Suprapubic skin (tissue), 4 donors: Measurements from ENCODE around the gene LINC01488. TPM values are rescaled to one million over a fixed set of nuclear protein-coding genes. Genes with fewer than 3 reads are reported as not detected.
A peak's percentile ranks its signal among the peaks of the same experiment; 100 is the strongest.

ENCODE experiments used
- DNase-seq, 2 donors: peaks; one replicate each; pipeline ENCODE4 v3.0.0-alpha.2; 2019; ENCODE audit warnings: low spot score in 2 of 2
- H3K27ac ChIP-seq: fragments of 200-600 bp; sonication (generic); one replicate; pipeline ENCODE4 v1.5.1; 2019
- H3K27me3 ChIP-seq: fragments of 200-600 bp; sonication (generic); one replicate; pipeline ENCODE4 v1.5.1; 2019
- H3K36me3 ChIP-seq: fragments of 200-600 bp; sonication (generic); one replicate; pipeline ENCODE4 v1.5.1; 2019
- H3K4me1 ChIP-seq: fragments of 200-600 bp; sonication (generic); one replicate; pipeline ENCODE4 v1.5.1; 2019
- H3K4me3 ChIP-seq: fragments of 200-600 bp; sonication (generic); one replicate; pipeline ENCODE4 v1.5.1; 2019; ENCODE audit warnings: mild to moderate bottlenecking
- H3K9me3 ChIP-seq: fragments of 200-600 bp; sonication (generic); one replicate; pipeline ENCODE4 v1.5.1; 2019
- CTCF ChIP-seq, 2 donors: fragments of 200-600 bp in 1 of 2; fragments of 450-650 bp in 1 of 2; sonication (generic) in 1 of 2; IDR thresholded peaks; one replicate each; pipeline ENCODE4 v1.5.1; 2016 to 2019; ENCODE audit warnings: antibody characterized with exemption in 2 of 2, mild to moderate bottlenecking in 1 of 2, moderate library complexity in 1 of 2
- EP300 ChIP-seq: sonication (generic); formaldehyde crosslinking; IDR thresholded peaks from one replicate; pipeline ENCODE4 v1.6.1; 2017; ENCODE audit warnings: antibody characterized with exemption
- POLR2A ChIP-seq, 2 donors: fragments of 450-650 bp; IDR thresholded peaks; one replicate each; pipeline ENCODE4 v1.6.1; 2017; ENCODE audit warnings: antibody characterized with exemption in 2 of 2, mild to moderate bottlenecking in 2 of 2, moderate library complexity in 2 of 2
- POLR2AphosphoS5 ChIP-seq, 3 donors: sonication (generic); formaldehyde crosslinking; IDR thresholded peaks; one replicate each; pipeline ENCODE4 v1.6.1; 2017; ENCODE audit warnings: antibody characterized with exemption in 3 of 3
- WGBS: methylation state at CpG from one replicate; pipeline ENCODE4 v1.1.5; 2018; 5-methylcytosine and 5-hydroxymethylcytosine counted together
- total RNA-seq, 4 donors: library from RNA; depleted of rRNA; stranded (reverse); fragments of >200 nt; gene quantifications; one replicate each; pipeline ENCODE4 v1.1.0, GENCODE V29; 2016

Gene LINC01488
- total RNA-seq, 4 donors from 2014 or later = not detected

- H3K4me1 ChIP-seq = peaks cover 23% of the 10 kb centered on the region
- no peak overlapping the region for H3K4me3 ChIP-seq
- H3K9me3 ChIP-seq = no peaks in the 10 kb centered on the region
- peak overlapping the region; percentile 81 for H3K27ac ChIP-seq
- DNase-seq = no peak
- 43% methylated on average over 11 of the region's 19 CpGs for WGBS
- H3K36me3 ChIP-seq = no peaks in the 10 kb centered on the region
- TF ChIP-seq EP300 (no peak), POLR2A (IDR thresholded peaks at IDR 0.05) (no peak), POLR2AphosphoS5 (IDR thresholded peaks at IDR 0.05) (peak in 1 of 3 donors; percentile 40)
- H3K27me3 ChIP-seq = no peaks in the 10 kb centered on the region
Measured at GRCh38 chr11:69486773-69487291, 5.4 kb downstream of the LINC01488 start.

GRCh38 chr11:69487391-69487790 is 5.9 kb downstream of the LINC01488 start:
- H3K36me3 ChIP-seq = no peaks in the 10 kb centered on the region
- H3K27me3 ChIP-seq = no peaks in the 10 kb centered on the region
- H3K9me3 ChIP-seq = no peaks in the 10 kb centered on the region
- peaks cover 23% of the 10 kb centered on the region for H3K4me1 ChIP-seq
- TF ChIP-seq CTCF (IDR thresholded peaks at IDR 0.05) = no peak
- TF ChIP-seq POLR2A (IDR thresholded peaks at IDR 0.05) = no peak
- no peak for TF ChIP-seq EP300
- TF ChIP-seq POLR2AphosphoS5 (IDR thresholded peaks at IDR 0.05) = no peak
- whole genome bisulfite sequencing = 83% methylated on average over 7 of the region's 10 CpGs
- no peak for DNase-seq
- no peak overlapping the region for H3K4me3 ChIP-seq
- H3K27ac ChIP-seq = peak overlapping the region; percentile 81

GRCh38 chr11:69487849-69488542 is 6.5 kb downstream of the LINC01488 start:
- no peak overlapping the region for H3K4me3 ChIP-seq
- 85% methylated on average over 9 of the region's 17 CpGs for WGBS
- H3K27ac ChIP-seq = peak overlapping the region; percentile 81
- TF ChIP-seq EP300 (no peak), CTCF (IDR thresholded peaks at IDR 0.05) (no peak), POLR2AphosphoS5 (IDR thresholded peaks at IDR 0.05) (no peak), POLR2A (IDR thresholded peaks at IDR 0.05) (no peak)
- no peaks in the 10 kb centered on the region for H3K27me3 ChIP-seq
- no peaks in the 10 kb centered on the region for H3K36me3 ChIP-seq
- no peaks in the 10 kb centered on the region for H3K9me3 ChIP-seq
- no peak for DNase-seq
- H3K4me1 ChIP-seq = peaks cover 23% of the 10 kb centered on the region

GRCh38 chr11:69488543-69488940 is 7.1 kb downstream of the LINC01488 start:
- H3K27me3 ChIP-seq = no peaks in the 10 kb centered on the region
- H3K27ac ChIP-seq = no peak overlapping the region
- WGBS = 81% methylated on average over 12 of the region's 16 CpGs
- DNase-seq = no peak
- no peaks in the 10 kb centered on the region for H3K36me3 ChIP-seq
- TF ChIP-seq EP300 (no peak), CTCF (IDR thresholded peaks at IDR 0.05) (no peak), POLR2AphosphoS5 (IDR thresholded peaks at IDR 0.05) (no peak), POLR2A (IDR thresholded peaks at IDR 0.05) (no peak)
- H3K9me3 ChIP-seq = no peaks in the 10 kb centered on the region
- peaks cover 22% of the 10 kb centered on the region for H3K4me1 ChIP-seq
- H3K4me3 ChIP-seq = no peak overlapping the region

- no peak for DNase-seq
- WGBS = 91% methylated on average over 3 of the region's 23 CpGs
- TF ChIP-seq CTCF (IDR thresholded peaks at IDR 0.05) (no peak), POLR2A (IDR thresholded peaks at IDR 0.05) (no peak), EP300 (no peak), POLR2AphosphoS5 (IDR thresholded peaks at IDR 0.05) (no peak)
- Histone ChIP-seq H3K27ac (no peak overlapping the region), H3K9me3 (no peaks in the 10 kb centered on the region), H3K27me3 (no peaks in the 10 kb centered on the region), H3K4me1 (peaks cover 17% of the 10 kb centered on the region), H3K36me3 (no peaks in the 10 kb centered on the region), H3K4me3 (no peak overlapping the region)
Measured at GRCh38 chr11:69489031-69489745, 7.7 kb downstream of the LINC01488 start.
